Measurements from ENCODE around the gene UBD.

DNA sequence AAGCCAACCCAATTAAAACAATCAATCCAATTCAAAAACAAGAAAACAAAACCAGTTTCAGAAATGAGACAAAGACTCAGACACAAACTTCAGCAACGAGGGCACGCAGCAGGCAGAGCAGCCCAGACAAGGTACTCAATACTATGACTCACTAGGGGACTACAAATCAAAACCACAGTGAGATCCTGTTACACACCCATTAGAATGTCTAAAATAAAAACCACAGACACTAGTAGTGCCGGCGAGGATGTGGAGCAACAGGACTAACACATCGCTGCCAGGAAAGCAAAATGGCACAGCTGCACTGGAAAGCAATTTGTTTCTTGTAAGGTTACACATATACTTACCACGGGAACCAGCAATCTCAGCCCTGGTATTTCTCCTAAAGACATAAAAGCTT, 43.4 kb downstream of the UBD start:
- TF ChIP-seq, protein P1, sequence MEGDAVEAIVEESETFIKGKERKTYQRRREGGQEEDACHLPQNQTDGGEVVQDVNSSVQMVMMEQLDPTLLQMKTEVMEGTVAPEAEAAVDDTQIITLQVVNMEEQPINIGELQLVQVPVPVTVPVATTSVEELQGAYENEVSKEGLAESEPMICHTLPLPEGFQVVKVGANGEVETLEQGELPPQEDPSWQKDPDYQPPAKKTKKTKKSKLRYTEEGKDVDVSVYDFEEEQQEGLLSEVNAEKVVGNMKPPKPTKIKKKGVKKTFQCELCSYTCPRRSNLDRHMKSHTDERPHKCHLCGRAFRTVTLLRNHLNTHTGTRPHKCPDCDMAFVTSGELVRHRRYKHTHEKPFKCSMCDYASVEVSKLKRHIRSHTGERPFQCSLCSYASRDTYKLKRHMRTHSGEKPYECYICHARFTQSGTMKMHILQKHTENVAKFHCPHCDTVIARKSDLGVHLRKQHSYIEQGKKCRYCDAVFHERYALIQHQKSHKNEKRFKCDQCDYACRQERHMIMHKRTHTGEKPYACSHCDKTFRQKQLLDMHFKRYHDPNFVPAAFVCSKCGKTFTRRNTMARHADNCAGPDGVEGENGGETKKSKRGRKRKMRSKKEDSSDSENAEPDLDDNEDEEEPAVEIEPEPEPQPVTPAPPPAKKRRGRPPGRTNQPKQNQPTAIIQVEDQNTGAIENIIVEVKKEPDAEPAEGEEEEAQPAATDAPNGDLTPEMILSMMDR (conservative IDR thresholded peaks at IDR 0.05; ENCODE audit: low read depth in 2 of 2): no peak
- TF ChIP-seq POLR2AphosphoS5 (IDR thresholded peaks at IDR 0.05; ENCODE audit: low read depth): no peak
- TF ChIP-seq, protein P2, sequence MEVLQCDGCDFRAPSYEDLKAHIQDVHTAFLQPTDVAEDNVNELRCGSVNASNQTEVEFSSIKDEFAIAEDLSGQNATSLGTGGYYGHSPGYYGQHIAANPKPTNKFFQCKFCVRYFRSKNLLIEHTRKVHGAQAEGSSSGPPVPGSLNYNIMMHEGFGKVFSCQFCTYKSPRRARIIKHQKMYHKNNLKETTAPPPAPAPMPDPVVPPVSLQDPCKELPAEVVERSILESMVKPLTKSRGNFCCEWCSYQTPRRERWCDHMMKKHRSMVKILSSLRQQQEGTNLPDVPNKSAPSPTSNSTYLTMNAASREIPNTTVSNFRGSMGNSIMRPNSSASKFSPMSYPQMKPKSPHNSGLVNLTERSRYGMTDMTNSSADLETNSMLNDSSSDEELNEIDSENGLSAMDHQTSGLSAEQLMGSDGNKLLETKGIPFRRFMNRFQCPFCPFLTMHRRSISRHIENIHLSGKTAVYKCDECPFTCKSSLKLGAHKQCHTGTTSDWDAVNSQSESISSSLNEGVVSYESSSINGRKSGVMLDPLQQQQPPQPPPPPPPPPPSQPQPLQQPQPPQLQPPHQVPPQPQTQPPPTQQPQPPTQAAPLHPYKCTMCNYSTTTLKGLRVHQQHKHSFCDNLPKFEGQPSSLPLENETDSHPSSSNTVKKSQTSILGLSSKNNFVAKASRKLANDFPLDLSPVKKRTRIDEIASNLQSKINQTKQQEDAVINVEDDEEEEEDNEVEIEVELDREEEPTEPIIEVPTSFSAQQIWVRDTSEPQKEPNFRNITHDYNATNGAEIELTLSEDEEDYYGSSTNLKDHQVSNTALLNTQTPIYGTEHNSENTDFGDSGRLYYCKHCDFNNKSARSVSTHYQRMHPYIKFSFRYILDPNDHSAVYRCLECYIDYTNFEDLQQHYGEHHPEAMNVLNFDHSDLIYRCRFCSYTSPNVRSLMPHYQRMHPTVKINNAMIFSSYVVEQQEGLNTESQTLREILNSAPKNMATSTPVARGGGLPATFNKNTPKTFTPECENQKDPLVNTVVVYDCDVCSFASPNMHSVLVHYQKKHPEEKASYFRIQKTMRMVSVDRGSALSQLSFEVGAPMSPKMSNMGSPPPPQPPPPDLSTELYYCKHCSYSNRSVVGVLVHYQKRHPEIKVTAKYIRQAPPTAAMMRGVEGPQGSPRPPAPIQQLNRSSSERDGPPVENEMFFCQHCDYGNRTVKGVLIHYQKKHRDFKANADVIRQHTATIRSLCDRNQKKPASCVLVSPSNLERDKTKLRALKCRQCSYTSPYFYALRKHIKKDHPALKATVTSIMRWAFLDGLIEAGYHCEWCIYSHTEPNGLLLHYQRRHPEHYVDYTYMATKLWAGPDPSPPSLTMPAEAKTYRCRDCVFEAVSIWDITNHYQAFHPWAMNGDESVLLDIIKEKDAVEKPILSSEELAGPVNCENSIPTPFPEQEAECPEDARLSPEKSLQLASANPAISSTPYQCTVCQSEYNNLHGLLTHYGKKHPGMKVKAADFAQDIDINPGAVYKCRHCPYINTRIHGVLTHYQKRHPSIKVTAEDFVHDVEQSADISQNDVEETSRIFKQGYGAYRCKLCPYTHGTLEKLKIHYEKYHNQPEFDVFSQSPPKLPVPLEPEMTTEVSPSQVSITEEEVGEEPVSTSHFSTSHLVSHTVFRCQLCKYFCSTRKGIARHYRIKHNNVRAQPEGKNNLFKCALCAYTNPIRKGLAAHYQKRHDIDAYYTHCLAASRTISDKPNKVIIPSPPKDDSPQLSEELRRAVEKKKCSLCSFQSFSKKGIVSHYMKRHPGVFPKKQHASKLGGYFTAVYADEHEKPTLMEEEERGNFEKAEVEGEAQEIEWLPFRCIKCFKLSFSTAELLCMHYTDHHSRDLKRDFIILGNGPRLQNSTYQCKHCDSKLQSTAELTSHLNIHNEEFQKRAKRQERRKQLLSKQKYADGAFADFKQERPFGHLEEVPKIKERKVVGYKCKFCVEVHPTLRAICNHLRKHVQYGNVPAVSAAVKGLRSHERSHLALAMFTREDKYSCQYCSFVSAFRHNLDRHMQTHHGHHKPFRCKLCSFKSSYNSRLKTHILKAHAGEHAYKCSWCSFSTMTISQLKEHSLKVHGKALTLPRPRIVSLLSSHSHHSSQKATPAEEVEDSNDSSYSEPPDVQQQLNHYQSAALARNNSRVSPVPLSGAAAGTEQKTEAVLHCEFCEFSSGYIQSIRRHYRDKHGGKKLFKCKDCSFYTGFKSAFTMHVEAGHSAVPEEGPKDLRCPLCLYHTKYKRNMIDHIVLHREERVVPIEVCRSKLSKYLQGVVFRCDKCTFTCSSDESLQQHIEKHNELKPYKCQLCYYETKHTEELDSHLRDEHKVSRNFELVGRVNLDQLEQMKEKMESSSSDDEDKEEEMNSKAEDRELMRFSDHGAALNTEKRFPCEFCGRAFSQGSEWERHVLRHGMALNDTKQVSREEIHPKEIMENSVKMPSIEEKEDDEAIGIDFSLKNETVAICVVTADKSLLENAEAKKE (CRISPR knock-in tag; IDR thresholded peaks at IDR 0.05): no peak
- no peak for TF ChIP-seq EZH2phosphoT487 (IDR thresholded peaks at IDR 0.05; ENCODE audit: unreplicated experiment)
- TF ChIP-seq, protein P3, sequence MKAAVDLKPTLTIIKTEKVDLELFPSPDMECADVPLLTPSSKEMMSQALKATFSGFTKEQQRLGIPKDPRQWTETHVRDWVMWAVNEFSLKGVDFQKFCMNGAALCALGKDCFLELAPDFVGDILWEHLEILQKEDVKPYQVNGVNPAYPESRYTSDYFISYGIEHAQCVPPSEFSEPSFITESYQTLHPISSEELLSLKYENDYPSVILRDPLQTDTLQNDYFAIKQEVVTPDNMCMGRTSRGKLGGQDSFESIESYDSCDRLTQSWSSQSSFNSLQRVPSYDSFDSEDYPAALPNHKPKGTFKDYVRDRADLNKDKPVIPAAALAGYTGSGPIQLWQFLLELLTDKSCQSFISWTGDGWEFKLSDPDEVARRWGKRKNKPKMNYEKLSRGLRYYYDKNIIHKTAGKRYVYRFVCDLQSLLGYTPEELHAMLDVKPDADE (IDR thresholded peaks at IDR 0.05): no peak
